H7 (cell line): ENCODE measurements around the gene TAF6. TPM values are rescaled to one million over a fixed set of nuclear protein-coding genes. Genes with fewer than 3 reads are reported as not detected.
"Not testable (repeated sequence)": the region's sequence is repeated elsewhere in the genome, so short reads cannot be mapped to it uniquely, and the experiment has no call there.

Experiments used
- DNase-seq: peaks from one replicate; pipeline ENCODE4 v3.0.0; 2012
- H3K27me3 ChIP-seq: 2 replicates; pipeline ENCODE4 v1.6.0; 2011; ENCODE audit warnings: mild to moderate bottlenecking, low read length; ENCODE audit not compliant: control insufficient read depth, insufficient read depth
- H3K36me3 ChIP-seq: replicated peaks from 2 replicates; pipeline ENCODE4 v1.5.1; 2011; ENCODE audit warnings: low read length; ENCODE audit not compliant: control insufficient read depth, insufficient read depth
- H3K4me3 ChIP-seq: 2 replicates; pipeline ENCODE4 v1.5.1; 2011; ENCODE audit warnings: low read depth, mild to moderate bottlenecking, control low read depth, low read length, moderate library complexity; ENCODE audit not compliant: insufficient read depth
- total RNA-seq: library from RNA; depleted of rRNA; stranded (reverse); fragments of >200 nt; shearing (Covaris generic); gene quantifications from 2 replicates; pipeline ENCODE4 v1.2.3, GENCODE V29; 2014

Gene TAF6
- total RNA-seq, 1 experiment from 2014 or later, result 106 TPM

DNA sequence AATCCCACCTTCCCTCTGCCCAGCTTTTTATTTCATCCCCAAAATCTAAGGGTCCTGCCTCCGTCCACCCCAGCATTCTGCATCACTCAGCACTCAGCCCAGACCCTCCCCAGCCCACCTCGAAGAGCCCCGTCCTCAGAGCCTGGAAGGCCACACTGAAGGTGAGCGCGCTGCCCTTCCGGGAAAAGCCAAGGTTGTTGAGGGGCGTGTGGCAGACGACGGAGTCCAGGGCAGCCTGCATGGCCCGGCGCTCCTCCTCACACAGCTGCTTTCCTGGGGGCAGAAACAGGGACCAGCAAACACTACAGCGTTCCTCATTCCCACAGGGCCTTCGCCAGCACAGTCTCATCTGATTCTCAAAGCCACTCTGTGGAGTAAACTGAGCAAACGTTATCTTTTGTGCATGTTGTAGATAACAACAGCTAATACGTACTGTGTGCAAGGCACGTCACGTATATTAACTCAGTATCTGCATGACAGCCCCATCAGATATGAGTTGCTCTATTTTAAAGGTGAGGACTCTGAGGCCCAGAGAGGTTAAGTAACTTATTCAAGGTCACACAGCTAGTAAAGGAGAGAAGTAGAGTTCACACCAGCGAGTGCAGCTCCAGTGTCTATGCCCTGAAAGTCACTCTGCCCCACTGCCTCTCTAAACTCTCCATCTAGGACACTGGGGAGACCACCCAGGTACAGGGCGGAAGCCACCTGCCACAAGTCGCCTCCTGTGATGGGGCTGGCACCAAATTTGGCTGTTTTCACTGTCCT is 36.6 kb upstream of the TAF6 start:
- H3K36me3 ChIP-seq, result peaks cover 21% of the 10 kb centered on the region
- DNase-seq, result peak; percentile 31
- H3K4me3 ChIP-seq, result no peak overlapping the region
- H3K27me3 ChIP-seq, result no peaks in the 10 kb centered on the region

- Histone ChIP-seq H3K27me3 (no peaks in the 10 kb centered on the region), H3K4me3 (no peak overlapping the region), H3K36me3 (peaks cover 22% of the 10 kb centered on the region)
- DNase-seq, result peak; percentile 60
These were observed 35.7 kb upstream of the TAF6 start for GRCh38 chr7:100154651-100155491.

DNA sequence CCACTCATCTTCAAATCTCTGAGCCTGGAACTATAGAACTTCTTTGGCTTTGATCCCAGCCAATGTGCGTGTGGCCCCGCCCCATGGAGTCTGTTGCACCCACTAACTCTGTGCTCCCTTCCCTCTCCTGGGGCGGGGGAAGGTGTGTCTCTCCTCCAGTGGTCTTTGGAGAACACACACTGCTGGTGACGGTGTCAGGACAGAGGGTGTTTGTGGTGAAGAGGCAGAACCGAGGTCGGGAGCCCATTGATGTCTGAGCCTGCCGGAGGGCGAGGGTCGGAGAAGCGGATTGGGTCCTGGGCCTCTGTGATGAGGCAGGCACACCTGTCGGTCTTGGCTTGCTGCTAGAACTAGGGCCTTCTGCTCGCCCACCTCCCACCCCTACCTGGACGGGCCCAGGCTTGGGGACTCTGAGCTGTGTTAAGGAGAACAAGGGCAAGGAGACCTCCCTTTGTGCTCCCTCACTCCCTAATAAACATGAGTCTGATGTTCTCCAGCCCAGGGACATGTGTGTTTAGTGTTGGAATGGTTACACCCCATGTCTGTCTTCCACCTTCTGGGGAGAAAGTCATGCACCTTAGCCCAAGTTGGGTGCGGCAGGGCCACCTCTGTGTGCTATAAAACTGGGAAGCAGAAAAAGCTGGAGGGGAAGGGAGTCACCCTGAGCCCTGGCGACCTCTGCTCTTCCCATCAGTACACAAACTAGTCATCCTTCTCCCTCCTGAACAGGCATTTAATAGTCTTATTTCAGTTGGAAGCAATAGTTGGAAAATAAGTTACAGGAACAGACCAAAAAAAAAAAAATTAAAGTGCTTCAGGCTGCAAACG is 34.8 kb upstream of the TAF6 start:
- Histone ChIP-seq H3K4me3 (no peak overlapping the region), H3K27me3 (no peaks in the 10 kb centered on the region)
- peak; percentile 36 for DNase-seq

DNA sequence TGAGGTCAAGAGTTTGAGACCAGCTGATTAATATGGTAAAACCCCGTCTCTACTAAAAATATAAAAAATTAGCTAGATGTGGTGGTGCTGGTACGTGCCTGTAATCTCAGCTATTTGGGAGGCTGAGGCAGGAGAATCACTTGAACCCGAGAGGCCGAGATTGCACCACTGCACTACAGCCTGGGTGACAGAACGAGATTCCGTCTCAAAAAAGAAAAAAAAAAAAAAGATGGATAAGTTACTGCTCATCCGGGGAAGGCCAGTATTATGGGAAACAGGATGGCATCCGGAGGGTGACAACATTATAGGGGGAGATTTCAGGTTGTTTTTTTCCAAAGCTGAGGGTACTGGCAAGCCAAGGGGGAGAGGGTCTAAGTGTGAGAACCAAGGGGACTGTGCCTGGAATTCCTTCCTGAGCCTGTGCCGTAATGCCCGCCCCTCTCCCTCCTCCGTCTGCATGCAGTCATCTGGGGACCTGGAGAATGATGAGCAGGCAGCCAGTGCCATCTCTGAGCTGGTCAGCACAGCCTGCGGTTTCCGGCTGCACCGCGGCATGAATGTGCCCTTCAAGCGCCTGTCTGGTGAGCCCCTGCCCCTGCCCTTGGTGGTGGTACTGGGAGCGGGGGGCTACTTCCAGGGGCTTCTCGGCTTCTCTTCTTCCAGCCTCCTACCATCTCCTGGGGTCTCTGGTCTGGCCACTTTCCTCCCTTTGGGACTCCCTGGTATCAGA is 33.9 kb upstream of the TAF6 start:
- Histone ChIP-seq H3K27me3 (no peaks in the 10 kb centered on the region), H3K4me3 (no peak overlapping the region), H3K36me3 (peaks cover 22% of the 10 kb centered on the region)
- peak; percentile 29 for DNase-seq

More for the DNA sequence above, 34.8 kb upstream of the TAF6 start:
- H3K36me3 ChIP-seq, result peaks cover 22% of the 10 kb centered on the region

GRCh38 chr7:100152404-100152803 is 33.2 kb upstream of the TAF6 start:
- DNase-seq, result peak; percentile 19
- Histone ChIP-seq H3K4me3 (no peak overlapping the region), H3K27me3 (no peaks in the 10 kb centered on the region), H3K36me3 (peaks cover 22% of the 10 kb centered on the region)

DNA sequence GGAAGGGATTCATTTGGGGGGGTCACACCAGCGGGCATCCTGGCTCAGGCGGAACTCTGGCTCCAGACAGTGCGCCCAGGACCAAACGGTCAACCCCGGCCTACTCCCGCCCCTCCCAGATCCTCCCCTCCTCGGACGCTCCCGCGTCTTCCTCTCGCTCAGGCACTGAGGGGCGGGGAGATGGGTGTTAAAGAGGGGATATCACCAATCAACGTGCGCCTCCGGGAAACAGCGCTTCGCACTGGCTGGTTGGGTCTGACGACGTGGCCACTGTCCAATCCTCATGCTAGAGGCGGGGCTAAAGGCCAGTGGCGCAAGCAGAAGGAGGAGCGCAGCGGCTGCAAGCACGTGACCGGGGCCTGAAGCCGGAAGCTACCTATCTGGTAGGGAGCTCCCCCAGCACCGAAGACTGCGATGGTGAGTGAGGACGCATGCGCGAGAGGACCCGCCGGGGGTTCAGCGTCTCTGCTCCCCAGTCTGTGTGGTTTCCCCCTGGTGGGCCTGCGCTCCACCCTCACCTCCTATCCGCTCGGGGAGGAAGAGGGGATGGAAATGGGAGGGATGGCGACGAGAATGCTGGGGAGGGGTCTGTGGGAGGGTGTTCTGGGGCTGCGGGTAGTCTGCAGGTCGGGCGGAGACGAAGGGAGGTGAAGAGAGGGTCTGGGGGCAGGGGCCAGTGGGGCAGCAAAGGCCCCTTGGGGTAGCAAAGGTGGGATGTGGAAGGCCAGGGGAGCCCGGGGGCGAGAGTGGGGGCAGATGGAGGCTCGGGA is 29.6 kb upstream of the TAF6 start, which contains the start of gene LAMTOR4:
Gene LAMTOR4, plus strand, starts transcription at position 360 of the 770 bp plus-strand sequence. Its CDS starts 55 bp downstream, at position 415.
- peak; percentile 99 for DNase-seq
- Histone ChIP-seq H3K36me3 (peaks cover 2% of the 10 kb centered on the region), H3K27me3 (no peaks in the 10 kb centered on the region), H3K4me3 (peak within 1 kb of the TSS; percentile 67)

- Histone ChIP-seq H3K4me3 (peak overlapping the region; percentile 6; the same call in 1 of the 2 replicates), H3K27me3 (no peaks in the 10 kb centered on the region), H3K36me3 (peaks cover 2% of the 10 kb centered on the region)
- DNase-seq, result no peak
These were observed 29.0 kb upstream of the TAF6 start for GRCh38 chr7:100148225-100148558.

GRCh38 chr7:100147278-100147677 is 28.1 kb upstream of the TAF6 start:
- no peak for DNase-seq
- Histone ChIP-seq H3K27me3 (no peaks in the 10 kb centered on the region), H3K36me3 (peaks cover 2% of the 10 kb centered on the region), H3K4me3 (no peak overlapping the region)

- not testable (repeated sequence) for H3K27me3 ChIP-seq, H3K4me3 ChIP-seq, H3K36me3 ChIP-seq, DNase-seq
These were observed 27.2 kb upstream of the TAF6 start for GRCh38 chr7:100146350-100146749.

DNA sequence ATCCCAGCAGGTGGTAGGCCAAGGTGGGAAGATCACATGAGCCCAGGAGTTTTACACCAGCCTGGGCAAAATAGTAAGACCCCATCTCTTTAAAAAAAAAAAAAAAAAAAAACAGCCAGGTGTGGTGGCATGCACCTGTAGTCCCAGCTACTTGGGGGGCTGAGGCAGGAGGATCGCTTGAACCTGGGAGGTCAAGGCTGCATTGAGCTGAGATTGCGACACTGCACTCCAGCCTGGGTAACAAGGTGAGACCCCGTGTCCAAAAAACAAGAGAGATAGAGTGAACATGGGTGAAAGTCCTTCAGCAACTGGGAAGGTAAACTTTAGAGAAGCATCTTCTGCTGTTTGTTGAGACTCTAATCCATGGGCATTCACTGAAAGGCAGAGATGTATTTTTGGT is 23.3 kb upstream of the TAF6 start:
- no peak for DNase-seq
- no peaks in the 10 kb centered on the region for H3K36me3 ChIP-seq
- no peaks in the 10 kb centered on the region for H3K27me3 ChIP-seq
- H3K4me3 ChIP-seq, result no peak overlapping the region

- no peak for DNase-seq
- H3K36me3 ChIP-seq, result no peaks in the 10 kb centered on the region
- H3K4me3 ChIP-seq, result no peak overlapping the region
- H3K27me3 ChIP-seq, result no peaks in the 10 kb centered on the region
These were observed 22.4 kb upstream of the TAF6 start for GRCh38 chr7:100141555-100141949.

GRCh38 chr7:100137851-100138760 is 18.9 kb upstream of the TAF6 start:
- DNase-seq, result no peak
- H3K27me3 ChIP-seq, result no peaks in the 10 kb centered on the region
- no peaks in the 10 kb centered on the region for H3K36me3 ChIP-seq
- H3K4me3 ChIP-seq, result no peak overlapping the region
